Keratinocyte (primary cell): ENCODE measurements around the gene ANKAR. TPM values are rescaled to one million over a fixed set of nuclear protein-coding genes. Genes with fewer than 3 reads are reported as not detected.

ENCODE experiments used
- DNase-seq: peaks from one replicate; pipeline ENCODE4 v3.0.0-alpha.2; 2011; ENCODE audit warnings: low read depth, missing footprints, low spot score
- FAIRE-seq: peaks from 2 replicates; lab custom pipeline; 2011; peaks lifted over from hg19 to GRCh38; lab: Jason Lieb, UNC
- H2AFZ ChIP-seq: 2 replicates; pipeline ENCODE4 v1.6.0; 2012; ENCODE audit warnings: low read length, control low read depth, inconsistent platforms; ENCODE audit not compliant: control insufficient read depth
- H3K27ac ChIP-seq: 2 replicates; pipeline ENCODE4 v1.5.1; 2011; ENCODE audit warnings: low read length; ENCODE audit not compliant: control insufficient read depth, insufficient read depth
- H3K27me3 ChIP-seq: 3 replicates; pipeline ENCODE4 v1.6.0; 2011; ENCODE audit warnings: low read length; ENCODE audit not compliant: control insufficient read depth, insufficient read depth; ENCODE audit errors: extremely low read depth
- H3K36me3 ChIP-seq, 2 experiments: 2 replicates in 1 of 2; 3 replicates in 1 of 2; pipeline ENCODE4 v1.5.1; 2011; ENCODE audit warnings: low read length in 2 of 2, mild to moderate bottlenecking in 1 of 2; ENCODE audit not compliant: control insufficient read depth in 2 of 2, insufficient read depth in 2 of 2; ENCODE audit errors: extremely low read depth in 1 of 2
- H3K4me1 ChIP-seq: 3 replicates; pipeline ENCODE4 v1.5.1; 2011; ENCODE audit warnings: low read length; ENCODE audit not compliant: control insufficient read depth, insufficient read depth; ENCODE audit errors: extremely low read depth
- H3K4me2 ChIP-seq: 3 replicates; pipeline ENCODE4 v1.6.0; 2011; ENCODE audit warnings: low read depth, low read length; ENCODE audit not compliant: control insufficient read depth, insufficient read depth; ENCODE audit errors: extremely low read depth
- H3K4me3 ChIP-seq, 3 experiments: fragments of 200-600 bp in 1 of 3; sonication (generic) in 1 of 3; 2 replicates in 2 of 3; 3 replicates in 1 of 3; pipeline ENCODE4 v1.5.1; 2011 to 2016; ENCODE audit warnings: low read length in 3 of 3, mild to moderate bottlenecking in 3 of 3, control low read depth in 2 of 3, inconsistent platforms in 1 of 3, low read depth in 1 of 3, mixed read lengths in 1 of 3, mixed run types in 1 of 3, moderate library complexity in 1 of 3; ENCODE audit not compliant: control insufficient read depth in 2 of 3, insufficient read depth in 2 of 3; ENCODE audit errors: extremely low read depth in 1 of 3
- H3K79me2 ChIP-seq: 2 replicates; pipeline ENCODE4 v1.6.0; 2012; ENCODE audit warnings: low read length; ENCODE audit not compliant: control insufficient read depth, insufficient read depth
- H3K9ac ChIP-seq: 3 replicates; pipeline ENCODE4 v1.6.0; 2011; ENCODE audit warnings: low read length; ENCODE audit not compliant: control insufficient read depth, insufficient read depth; ENCODE audit errors: extremely low read depth
- H3K9me1 ChIP-seq: 3 replicates; pipeline ENCODE4 v1.6.0; 2011; ENCODE audit warnings: low read length; ENCODE audit not compliant: control insufficient read depth, insufficient read depth; ENCODE audit errors: extremely low read depth
- H3K9me3 ChIP-seq: 2 replicates; pipeline ENCODE4 v1.5.1; 2012; ENCODE audit warnings: low read depth, low read length; ENCODE audit not compliant: control insufficient read depth
- H4K20me1 ChIP-seq: 3 replicates; pipeline ENCODE4 v1.6.0; 2011; ENCODE audit warnings: low read length; ENCODE audit not compliant: control insufficient read depth, insufficient read depth; ENCODE audit errors: extremely low read depth
- CTCF ChIP-seq, 3 experiments: IDR thresholded peaks in 1 of 3; conservative IDR thresholded peaks in 1 of 3; optimal IDR thresholded peaks in 1 of 3; 2 replicates in 2 of 3; 3 replicates in 1 of 3; pipeline versions ENCODE3 to v1.5.1; 2011; ENCODE audit warnings: low read length in 3 of 3, mild to moderate bottlenecking in 3 of 3, moderate library complexity in 2 of 3, control low read depth in 1 of 3, inconsistent platforms in 1 of 3; ENCODE audit not compliant: insufficient read depth in 2 of 3; ENCODE audit errors: extremely low read depth in 1 of 3
- EZH2 ChIP-seq: IDR thresholded peaks from one replicate; pipeline ENCODE4 v1.6.1; 2012; ENCODE audit warnings: inconsistent platforms, mild to moderate bottlenecking, low read length, moderate library complexity
- dilution Hi-C: fragments of 300-500 bp; cut with MboI; formaldehyde crosslinking; loops from one replicate; pipeline ENCODE4 v1.7.0; 2020; ENCODE audit warnings: low sequenced_read_pairs; ENCODE audit not compliant: extremely low pct_ligation_motif_present
- polyA plus RNA-seq, 5 experiments: library from polyadenylated mRNA; depleted of rRNA in 3 of 5; stranded (reverse) in 3 of 5; stranded (forward) in 1 of 5; unstranded in 1 of 5; fragments of >200 nt; gene quantifications; 1 replicate in 1 of 5; 2 replicates in 3 of 5; 3 replicates in 1 of 5; pipeline versions ENCODE4 v1.2.1 to v1.2.3, GENCODE V29; 2011 to 2012; ENCODE audit warnings: missing spikeins in 2 of 5, low read depth in 1 of 5, low replicate concordance in 1 of 5

Gene ANKAR
- polyA plus RNA-seq, 1 donor (not counting 4 experiments of a cell fraction or from before 2014, with no cell fraction given), result 1.6 TPM

- Histone ChIP-seq H2AFZ (no peak overlapping the region), H3K4me3 (no peak overlapping the region), H3K27ac (no peak overlapping the region), H3K4me2 (no peak overlapping the region), H3K9me1 (no peaks in the 10 kb centered on the region), H3K36me3 (no peaks in the 10 kb centered on the region), H3K27me3 (no peaks in the 10 kb centered on the region), H4K20me1 (no peaks in the 10 kb centered on the region), H3K4me1 (no peaks in the 10 kb centered on the region), H3K9me3 (no peaks in the 10 kb centered on the region), H3K79me2 (no peaks in the 10 kb centered on the region), H3K9ac (no peak overlapping the region)
- TF ChIP-seq EZH2 (no peak), CTCF (optimal IDR thresholded peaks at IDR 0.05 in 1 of 3, IDR thresholded peaks at IDR 0.05 in 1 of 3, conservative IDR thresholded peaks at IDR 0.05 in 1 of 3; ENCODE audit: extremely low read depth in 1 of 3, insufficient read depth in 2 of 3, low read length in 3 of 3) (no peak)
- no peak for DNase-seq
- no peak for FAIRE-seq
- dilution Hi-C loops, result loop anchor here (25.0 kb wide), 1 partner anchor 179 kb away; no protein-coding TSS in a partner anchor
Measured at GRCh38 chr2:189641590-189641989, 32.9 kb upstream of the ANKAR start.

- H3K4me1 ChIP-seq, result no peaks in the 10 kb centered on the region
- dilution Hi-C loops, result loop anchor here (25.0 kb wide), 1 partner anchor 184 kb away; no protein-coding TSS in a partner anchor
- no peak overlapping the region for H3K9ac ChIP-seq
- no peak overlapping the region for H3K27ac ChIP-seq
- DNase-seq, result no peak
- no peaks in the 10 kb centered on the region for H3K9me1 ChIP-seq
- no peaks in the 10 kb centered on the region for H3K9me3 ChIP-seq
- no peaks in the 10 kb centered on the region for H3K79me2 ChIP-seq
- no peak overlapping the region for H3K4me3 ChIP-seq
- no peak for FAIRE-seq
- no peak overlapping the region for H3K4me2 ChIP-seq
- TF ChIP-seq EZH2, result no peak
- TF ChIP-seq CTCF (optimal IDR thresholded peaks at IDR 0.05 in 1 of 3, IDR thresholded peaks at IDR 0.05 in 1 of 3, conservative IDR thresholded peaks at IDR 0.05 in 1 of 3; ENCODE audit: extremely low read depth in 1 of 3, insufficient read depth in 2 of 3, low read length in 3 of 3), result no peak
- no peaks in the 10 kb centered on the region for H3K36me3 ChIP-seq
- H2AFZ ChIP-seq, result no peak overlapping the region
- no peaks in the 10 kb centered on the region for H3K27me3 ChIP-seq
- no peaks in the 10 kb centered on the region for H4K20me1 ChIP-seq
Measured at GRCh38 chr2:189646521-189646920, 27.9 kb upstream of the ANKAR start.
